Naive thymus-derived CD4-positive, alpha-beta T cell (primary cell): ENCODE results near the gene NAV2. TPM values are rescaled to one million over a fixed set of nuclear protein-coding genes. Genes with fewer than 3 reads are reported as not detected.

ENCODE experiments used
- ATAC-seq: fragments of 150-1000 bp; cut with Tn5 transposase; 2 replicates; pipeline ENCODE4 v1.10.0; 2021; ENCODE audit warnings: mild to moderate bottlenecking, moderate library complexity
- CTCF ChIA-PET: fragments of 350-600 bp; sonication (Branson Sonifier 250); formaldehyde crosslinking; loops from one replicate; lab custom pipeline; 2021; ENCODE audit warnings: antibody characterized with exemption; lab: Charles Lee
- POLR2A ChIA-PET: fragments of 350-600 bp; sonication (Branson Sonifier 250); formaldehyde crosslinking; loops from one replicate; lab custom pipeline; 2021; ENCODE audit warnings: antibody characterized with exemption, inconsistent platforms; lab: Charles Lee
- DNase-seq, 9 donors: peaks; one replicate each; pipeline versions ENCODE4 v3.0.0 to v3.0.0-alpha.2; 2020 to 2022; ENCODE audit warnings: mixed read lengths in 1 of 9
- H3K27ac ChIP-seq: one replicate; pipeline ENCODE4 v1.7.0; 2013; ENCODE audit warnings: mild to moderate bottlenecking, low read depth, low read length, moderate library complexity
- H3K27me3 ChIP-seq, 2 donors: one replicate each; pipeline ENCODE4 v1.7.0; 2013; ENCODE audit warnings: low read length in 2 of 2, mild to moderate bottlenecking in 2 of 2, moderate library complexity in 2 of 2; ENCODE audit not compliant: control insufficient read depth in 2 of 2, insufficient read depth in 2 of 2
- H3K36me3 ChIP-seq, 3 experiments: 1 replicate in 2 of 3; 2 replicates in 1 of 3; pipeline ENCODE4 v1.7.0; 2013; ENCODE audit warnings: low read length in 3 of 3, mild to moderate bottlenecking in 3 of 3, moderate library complexity in 1 of 3; ENCODE audit not compliant: insufficient read depth in 3 of 3, control insufficient read depth in 2 of 3
- H3K4me1 ChIP-seq, 2 donors: one replicate each; pipeline ENCODE4 v1.7.0; 2013; ENCODE audit warnings: low read length in 2 of 2, mild to moderate bottlenecking in 2 of 2, moderate library complexity in 1 of 2; ENCODE audit not compliant: control insufficient read depth in 2 of 2, insufficient read depth in 2 of 2
- H3K4me3 ChIP-seq: 2 replicates; pipeline ENCODE4 v1.7.0; 2013; ENCODE audit warnings: mild to moderate bottlenecking, low read length
- H3K9me3 ChIP-seq, 3 experiments: 1 replicate in 2 of 3; 2 replicates in 1 of 3; pipeline ENCODE4 v1.7.0; 2013; ENCODE audit warnings: low read length in 3 of 3; ENCODE audit not compliant: control insufficient read depth in 2 of 3
- H3K27ac Mint-ChIP-seq, 9 donors: one replicate each; pipeline ENCODE4 v1.8.0; 2020 to 2022; ENCODE audit warnings: mixed read lengths in 9 of 9, mild to moderate bottlenecking in 8 of 9, moderate library complexity in 5 of 9, inconsistent platforms in 2 of 9
- H3K27me3 Mint-ChIP-seq, 5 donors: one replicate each; pipeline ENCODE4 v1.8.0; 2021 to 2022; ENCODE audit warnings: mixed read lengths in 5 of 5, mild to moderate bottlenecking in 1 of 5
- H3K36me3 Mint-ChIP-seq, 5 donors: one replicate each; pipeline ENCODE4 v1.8.0; 2020 to 2022; ENCODE audit warnings: mixed read lengths in 5 of 5, mild to moderate bottlenecking in 3 of 5, inconsistent platforms in 1 of 5
- H3K4me1 Mint-ChIP-seq, 7 donors: one replicate each; pipeline ENCODE4 v1.8.0; 2020 to 2022; ENCODE audit warnings: mixed read lengths in 7 of 7, mild to moderate bottlenecking in 3 of 7, inconsistent platforms in 1 of 7
- H3K4me3 Mint-ChIP-seq, 10 donors: one replicate each; pipeline ENCODE4 v1.8.0; 2020 to 2022; ENCODE audit warnings: mild to moderate bottlenecking in 10 of 10, mixed read lengths in 10 of 10, moderate library complexity in 6 of 10, inconsistent platforms in 2 of 10
- H3K9me3 Mint-ChIP-seq, 11 donors: one replicate each; pipeline ENCODE4 v1.8.0; 2020 to 2022; ENCODE audit warnings: mixed read lengths in 11 of 11, mild to moderate bottlenecking in 4 of 11, inconsistent platforms in 1 of 11, moderate library complexity in 1 of 11
- intact Hi-C, 2 donors: fragments of 100-400 bp; cut with micrococcal nuclease; formaldehyde crosslinking; loops; one replicate each; pipeline ENCODE4 v1.15.1; 2023
- polyA plus RNA-seq, 2 donors: library from polyadenylated mRNA; unstranded; fragments of 300-500 nt; fragmentation: Illumina TruSeq; gene quantifications; one replicate each; pipeline ENCODE4 v1.2.3, GENCODE V29; 2021
- total RNA-seq, 6 experiments: library from RNA in 5 of 6; stranded (reverse) in 5 of 6; gene quantifications; 1 replicate in 5 of 6; 2 replicates in 1 of 6; pipeline ENCODE4 v1.2.3 and lab custom pipeline; 2021 to 2026

NAV2 gene
- total and polyA plus RNA-seq, 7 experiments from 2014 or later: 0.24 to 2.2 (median 0.48) TPM; not detected in 2

- Histone ChIP-seq H3K27ac (no peak overlapping the region), H3K4me3 (no peak overlapping the region), H3K9me3 (no peaks in the 10 kb centered on the region), H3K36me3 (no peaks in the 10 kb centered on the region), H3K27me3 (no peaks in the 10 kb centered on the region), H3K4me1 (no peaks in the 10 kb centered on the region)
- ChIA-PET POLR2A (no interaction called here), CTCF (no interaction called here)
- Mint-ChIP-seq H3K4me1 (no peaks in the 10 kb centered on the region), H3K27ac (no peak overlapping the region), H3K36me3 (peaks cover 0 to 3% (median 0%) of the 10 kb centered on the region in 5 donors), H3K27me3 (peaks cover 26 to 70% (median 36%) of the 10 kb centered on the region in 5 donors), H3K4me3 (no peak overlapping the region), H3K9me3 (no peaks in the 10 kb centered on the region)
- DNase-seq: no peak
- intact Hi-C loops: no loop called here
- no peak for ATAC-seq
These were observed 57.2 kb downstream of the NAV2 start for GRCh38 chr11:19769820-19770219.

GRCh38 chr11:19770277-19770676, 57.6 kb downstream of the NAV2 start:
- Mint-ChIP-seq H3K4me1 (peaks cover 0 to under 1% (median 0%) of the 10 kb centered on the region in 7 donors), H3K9me3 (no peaks in the 10 kb centered on the region), H3K4me3 (no peak overlapping the region), H3K36me3 (peaks cover 0 to 5% (median 0%) of the 10 kb centered on the region in 5 donors), H3K27ac (no peak overlapping the region), H3K27me3 (peaks cover 26 to 70% (median 37%) of the 10 kb centered on the region in 5 donors)
- H3K27ac ChIP-seq: no peak overlapping the region
- H3K9me3 ChIP-seq: no peaks in the 10 kb centered on the region
- ChIA-PET POLR2A (no interaction called here), CTCF (no interaction called here)
- no peak for DNase-seq
- H3K27me3 ChIP-seq: no peaks in the 10 kb centered on the region
- H3K4me1 ChIP-seq: no peaks in the 10 kb centered on the region
- no peak for ATAC-seq
- intact Hi-C loops: no loop called here
- H3K4me3 ChIP-seq: no peak overlapping the region
- H3K36me3 ChIP-seq: no peaks in the 10 kb centered on the region

- Mint-ChIP-seq H3K36me3 (peaks cover 0 to 9% (median 0%) of the 10 kb centered on the region in 5 donors), H3K27ac (no peak overlapping the region), H3K4me1 (peaks cover 0 to 5% (median 0%) of the 10 kb centered on the region in 7 donors), H3K4me3 (no peak overlapping the region), H3K27me3 (peaks cover 34 to 70% (median 40%) of the 10 kb centered on the region in 5 donors), H3K9me3 (peaks cover 0 to 3% (median 0%) of the 10 kb centered on the region in 11 donors)
- DNase-seq (no peak), ATAC-seq (no peak)
- H3K36me3 ChIP-seq: no peaks in the 10 kb centered on the region
- H3K27ac ChIP-seq: no peak overlapping the region
- no peaks in the 10 kb centered on the region for H3K9me3 ChIP-seq
- peaks cover 0 to 3% of the 10 kb centered on the region in 2 donors for H3K27me3 ChIP-seq
- ChIA-PET CTCF (no interaction called here), POLR2A (no interaction called here)
- H3K4me3 ChIP-seq: no peak overlapping the region
- H3K4me1 ChIP-seq: no peaks in the 10 kb centered on the region
- intact Hi-C loops: no loop called here
These were observed 58.8 kb downstream of the NAV2 start for GRCh38 chr11:19771463-19771862.

GRCh38 chr11:19772480-19772879, 59.8 kb downstream of the NAV2 start:
- peaks cover under 1 to 7% (median 3%) of the 10 kb centered on the region in 7 donors for H3K4me1 Mint-ChIP-seq
- Histone ChIP-seq H3K27me3 (peaks cover 0 to 3% of the 10 kb centered on the region in 2 donors), H3K9me3 (no peaks in the 10 kb centered on the region), H3K27ac (no peak overlapping the region), H3K4me1 (no peaks in the 10 kb centered on the region), H3K4me3 (no peak overlapping the region), H3K36me3 (no peaks in the 10 kb centered on the region)
- no peak overlapping the region for H3K27ac Mint-ChIP-seq
- H3K4me3 Mint-ChIP-seq: no peak overlapping the region
- H3K9me3 Mint-ChIP-seq: peaks cover 0 to 3% (median 0%) of the 10 kb centered on the region in 11 donors
- ChIA-PET CTCF (no interaction called here), POLR2A (no interaction called here)
- no peak for ATAC-seq
- H3K27me3 Mint-ChIP-seq: peaks cover 39 to 67% (median 44%) of the 10 kb centered on the region in 5 donors
- H3K36me3 Mint-ChIP-seq: peaks cover 0 to 9% (median 0%) of the 10 kb centered on the region in 5 donors
- intact Hi-C loops: no loop called here
- no peak for DNase-seq

GRCh38 chr11:19774329-19774728, 61.7 kb downstream of the NAV2 start:
- Mint-ChIP-seq H3K9me3 (peaks cover 0 to 4% (median 0%) of the 10 kb centered on the region in 11 donors), H3K4me3 (no peak overlapping the region), H3K27me3 (peaks cover 57 to 72% (median 59%) of the 10 kb centered on the region in 5 donors), H3K27ac (no peak overlapping the region), H3K4me1 (peaks cover 4 to 13% (median 6%) of the 10 kb centered on the region in 7 donors), H3K36me3 (peaks cover 0 to 9% (median 0%) of the 10 kb centered on the region in 5 donors)
- DNase-seq (no peak), ATAC-seq (no peak)
- H3K9me3 ChIP-seq: no peaks in the 10 kb centered on the region
- ChIA-PET CTCF (no interaction called here), POLR2A (no interaction called here)
- H3K27ac ChIP-seq: no peak overlapping the region
- peaks cover 0 to 9% of the 10 kb centered on the region in 2 donors for H3K27me3 ChIP-seq
- no peaks in the 10 kb centered on the region for H3K36me3 ChIP-seq
- no peak overlapping the region for H3K4me3 ChIP-seq
- intact Hi-C loops: no loop called here
- H3K4me1 ChIP-seq: no peaks in the 10 kb centered on the region

GRCh38 chr11:19774817-19775580, 62.4 kb downstream of the NAV2 start:
- Mint-ChIP-seq H3K27me3 (peaks cover 64 to 75% (median 65%) of the 10 kb centered on the region in 5 donors), H3K27ac (no peak overlapping the region), H3K4me3 (peak overlapping the region in 1 of 10 donors; percentile 0), H3K9me3 (peaks cover 0 to 4% (median 0%) of the 10 kb centered on the region in 11 donors), H3K4me1 (peaks cover 4 to 13% (median 6%) of the 10 kb centered on the region in 7 donors), H3K36me3 (peaks cover 0 to 9% (median 0%) of the 10 kb centered on the region in 5 donors)
- POLR2A ChIA-PET: no interaction called here
- DNase-seq (no peak), ATAC-seq (no peak)
- Histone ChIP-seq H3K4me3 (no peak overlapping the region), H3K27me3 (peaks cover 0 to 9% of the 10 kb centered on the region in 2 donors), H3K36me3 (no peaks in the 10 kb centered on the region), H3K27ac (no peak overlapping the region), H3K4me1 (no peaks in the 10 kb centered on the region), H3K9me3 (no peaks in the 10 kb centered on the region)
- intact Hi-C loops: no loop called here
- CTCF ChIA-PET: no interaction called here
